ENCODE results near the gene FOXR1. TPM values are rescaled to one million over a fixed set of nuclear protein-coding genes. Genes with fewer than 3 reads are reported as not detected.

Gene FOXR1
- total RNA-seq, 1 experiment from 2014 or later: not detected

DNA sequence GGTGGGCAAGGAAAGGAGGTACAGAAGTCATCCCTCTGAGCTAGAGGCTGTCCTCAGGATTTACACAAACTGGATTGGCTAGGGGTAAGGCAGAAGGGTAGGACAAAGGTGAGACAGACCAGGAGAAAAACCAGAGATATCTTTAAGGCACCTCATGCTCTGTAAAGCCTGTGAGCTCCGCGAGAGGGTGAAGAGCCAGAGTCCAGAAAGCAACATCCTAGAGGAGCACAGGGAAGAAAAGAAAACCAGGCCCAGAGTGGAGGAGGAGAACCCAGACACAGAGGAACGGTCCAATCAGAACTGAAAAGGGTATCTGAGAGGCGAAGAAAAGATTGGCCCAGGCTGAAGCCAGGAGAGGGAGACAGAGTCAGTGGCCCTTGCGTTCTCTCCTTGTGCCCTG lies 54.0 kb downstream of the FOXR1 start:
- ChIA-PET POLR2A (ENCODE audit: low non-redundant PET) (no interaction called here), CTCF (no interaction called here)
- DNase-seq (ENCODE audit: low spot score): no peak
- H3K9me3 ChIP-seq (ENCODE audit: low read depth, low read length, poor library complexity, severe bottlenecking): no peaks in the 10 kb centered on the region
- no peak overlapping the region for H3K4me3 ChIP-seq (ENCODE audit: low read depth, low read length, poor library complexity, severe bottlenecking)
- no peak overlapping the region for H3K27ac ChIP-seq (ENCODE audit: low read depth, low read length, poor library complexity, severe bottlenecking)
- TF ChIP-seq EZH2 (IDR thresholded peaks at IDR 0.05; ENCODE audit: borderline replicate concordance, low read depth, low read length, poor library complexity, severe bottlenecking): no peak
- TF ChIP-seq, protein P1, sequence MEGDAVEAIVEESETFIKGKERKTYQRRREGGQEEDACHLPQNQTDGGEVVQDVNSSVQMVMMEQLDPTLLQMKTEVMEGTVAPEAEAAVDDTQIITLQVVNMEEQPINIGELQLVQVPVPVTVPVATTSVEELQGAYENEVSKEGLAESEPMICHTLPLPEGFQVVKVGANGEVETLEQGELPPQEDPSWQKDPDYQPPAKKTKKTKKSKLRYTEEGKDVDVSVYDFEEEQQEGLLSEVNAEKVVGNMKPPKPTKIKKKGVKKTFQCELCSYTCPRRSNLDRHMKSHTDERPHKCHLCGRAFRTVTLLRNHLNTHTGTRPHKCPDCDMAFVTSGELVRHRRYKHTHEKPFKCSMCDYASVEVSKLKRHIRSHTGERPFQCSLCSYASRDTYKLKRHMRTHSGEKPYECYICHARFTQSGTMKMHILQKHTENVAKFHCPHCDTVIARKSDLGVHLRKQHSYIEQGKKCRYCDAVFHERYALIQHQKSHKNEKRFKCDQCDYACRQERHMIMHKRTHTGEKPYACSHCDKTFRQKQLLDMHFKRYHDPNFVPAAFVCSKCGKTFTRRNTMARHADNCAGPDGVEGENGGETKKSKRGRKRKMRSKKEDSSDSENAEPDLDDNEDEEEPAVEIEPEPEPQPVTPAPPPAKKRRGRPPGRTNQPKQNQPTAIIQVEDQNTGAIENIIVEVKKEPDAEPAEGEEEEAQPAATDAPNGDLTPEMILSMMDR (conservative IDR thresholded peaks at IDR 0.05; ENCODE audit: low read depth, low read length): no peak
- H3K27me3 ChIP-seq (replicated peaks; ENCODE audit: insufficient read depth, low read depth, low read length, poor library complexity): no peaks in the 10 kb centered on the region
- BruUV-seq (replicated peaks): no TSS peak
- H3K36me3 ChIP-seq (ENCODE audit: insufficient read depth, low read length, poor library complexity, severe bottlenecking): peaks cover 72% of the 10 kb centered on the region
- H3K4me1 ChIP-seq (ENCODE audit: insufficient read depth, low read length, poor library complexity, severe bottlenecking): peaks cover 13% of the 10 kb centered on the region
- intact Hi-C loops (cut with micrococcal nuclease; ENCODE audit: unreplicated experiment): no loop called here

DNA sequence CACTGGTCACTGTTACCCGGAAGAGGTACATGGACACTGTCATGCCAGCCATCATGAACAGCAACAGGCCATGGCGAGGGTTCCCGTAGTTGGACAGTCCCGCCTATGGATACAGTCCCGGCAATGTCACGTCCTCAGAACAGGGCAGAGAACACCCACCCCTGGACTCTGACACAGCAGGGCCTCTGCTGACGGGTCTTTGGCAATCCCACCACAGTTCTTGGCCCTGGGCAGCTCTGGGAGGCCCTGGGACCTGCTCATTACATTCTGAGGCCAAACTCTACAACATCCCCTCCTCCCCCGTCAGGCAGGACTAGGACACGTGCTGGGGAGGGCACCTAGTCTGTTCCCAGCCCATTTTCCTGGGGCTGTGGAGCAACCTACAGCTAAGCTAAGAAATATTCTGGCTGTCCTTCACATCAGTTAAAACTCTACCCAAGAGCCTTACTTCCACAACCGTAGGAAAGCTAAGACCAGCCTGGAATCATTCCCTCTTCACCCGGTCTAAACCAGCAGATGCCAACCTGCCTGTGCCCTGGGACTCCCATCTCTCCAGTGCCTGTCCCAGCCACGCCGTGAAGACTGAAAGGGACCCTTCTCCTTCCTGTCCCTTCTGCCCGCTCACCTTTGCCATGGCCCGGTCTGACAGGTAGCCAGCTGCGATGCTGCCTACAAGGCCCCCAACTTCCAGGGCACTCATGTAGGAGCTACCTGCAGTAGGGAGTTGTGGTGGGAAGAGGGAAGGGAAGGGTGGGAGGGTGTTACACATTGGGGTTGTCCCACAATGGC lies 54.6 kb downstream of the FOXR1 start:
- DNase-seq (ENCODE audit: low spot score): no peak
- POLR2A ChIA-PET (ENCODE audit: low non-redundant PET): no interaction called here
- peaks cover 68% of the 10 kb centered on the region for H3K36me3 ChIP-seq (ENCODE audit: insufficient read depth, low read length, poor library complexity, severe bottlenecking)
- BruUV-seq (replicated peaks): no TSS peak
- TF ChIP-seq, protein P1 (conservative IDR thresholded peaks at IDR 0.05; ENCODE audit: low read depth, low read length): no peak
- TF ChIP-seq EZH2 (IDR thresholded peaks at IDR 0.05; ENCODE audit: borderline replicate concordance, low read depth, low read length, poor library complexity, severe bottlenecking): no peak
- H3K4me1 ChIP-seq (ENCODE audit: insufficient read depth, low read length, poor library complexity, severe bottlenecking): peaks cover 13% of the 10 kb centered on the region
- intact Hi-C loops (cut with micrococcal nuclease; ENCODE audit: unreplicated experiment): no loop called here
- no peak overlapping the region for H3K27ac ChIP-seq (ENCODE audit: low read depth, low read length, poor library complexity, severe bottlenecking)
- no peak overlapping the region for H3K4me3 ChIP-seq (ENCODE audit: low read depth, low read length, poor library complexity, severe bottlenecking)
- H3K9me3 ChIP-seq (ENCODE audit: low read depth, low read length, poor library complexity, severe bottlenecking): no peaks in the 10 kb centered on the region
- H3K27me3 ChIP-seq (replicated peaks; ENCODE audit: insufficient read depth, low read depth, low read length, poor library complexity): no peaks in the 10 kb centered on the region
- CTCF ChIA-PET: no interaction called here

DNA sequence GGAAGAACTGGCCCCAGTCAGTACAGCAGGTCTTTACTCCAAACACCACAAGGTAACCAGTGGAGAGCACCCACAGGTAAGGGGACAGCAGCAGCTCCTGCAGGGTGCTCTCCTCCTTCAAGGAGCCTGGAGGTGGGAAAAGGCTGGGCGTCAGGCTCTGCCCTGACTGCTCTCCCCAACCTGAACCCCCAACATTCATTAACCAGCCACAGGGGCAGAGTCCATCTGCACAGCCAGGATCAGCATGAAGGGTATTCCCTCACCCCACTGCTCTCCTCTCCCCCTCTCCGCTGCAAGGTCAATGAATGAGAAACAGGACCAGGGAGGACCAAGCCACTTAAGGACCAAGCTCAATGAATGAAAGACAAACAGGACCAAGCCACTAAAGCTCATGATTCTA lies 55.4 kb downstream of the FOXR1 start:
- no TSS peak for BruUV-seq (replicated peaks)
- H3K4me3 ChIP-seq (ENCODE audit: low read depth, low read length, poor library complexity, severe bottlenecking): no peak overlapping the region
- H3K9me3 ChIP-seq (ENCODE audit: low read depth, low read length, poor library complexity, severe bottlenecking): no peaks in the 10 kb centered on the region
- H3K27me3 ChIP-seq (replicated peaks; ENCODE audit: insufficient read depth, low read depth, low read length, poor library complexity): no peaks in the 10 kb centered on the region
- no peak for DNase-seq (ENCODE audit: low spot score)
- intact Hi-C loops (cut with micrococcal nuclease; ENCODE audit: unreplicated experiment): no loop called here
- CTCF ChIA-PET: no interaction called here
- peaks cover 13% of the 10 kb centered on the region for H3K4me1 ChIP-seq (ENCODE audit: insufficient read depth, low read length, poor library complexity, severe bottlenecking)
- TF ChIP-seq, protein P1 (conservative IDR thresholded peaks at IDR 0.05; ENCODE audit: low read depth, low read length): no peak
- TF ChIP-seq EZH2 (IDR thresholded peaks at IDR 0.05; ENCODE audit: borderline replicate concordance, low read depth, low read length, poor library complexity, severe bottlenecking): no peak
- POLR2A ChIA-PET (ENCODE audit: low non-redundant PET): no interaction called here
- H3K27ac ChIP-seq (ENCODE audit: low read depth, low read length, poor library complexity, severe bottlenecking): no peak overlapping the region
- peaks cover 60% of the 10 kb centered on the region for H3K36me3 ChIP-seq (ENCODE audit: insufficient read depth, low read length, poor library complexity, severe bottlenecking)

All from A673 (cell line).